Activated CD4-positive, alpha-beta T cell treated with anti-CD3 and anti-CD28 coated beads, Interleukin-2, amount 50 U/mL, for 24 hours (primary cell): ENCODE data around the gene CEP83.
"Not testable (repeated sequence)": the region's sequence is repeated elsewhere in the genome, so short reads cannot be mapped to it uniquely, and the experiment has no call there.

Source experiments
- DNase-seq, 2 donors: peaks; one replicate each; pipeline ENCODE4 v3.0.0-alpha.2; 2020; ENCODE audit warnings: low read depth in 1 of 2, low spot score in 1 of 2

CEP83 gene

GRCh38 chr12:94433744-94434143 is 25.9 kb downstream of the CEP83 start:
- no peak for DNase-seq

GRCh38 chr12:94430304-94430703 is 29.4 kb downstream of the CEP83 start:
- DNase-seq: no peak

GRCh38 chr12:94429633-94430032 is 30.0 kb downstream of the CEP83 start:
- DNase-seq: no peak

GRCh38 chr12:94429191-94429590 is 30.5 kb downstream of the CEP83 start:
- DNase-seq: no peak

- DNase-seq: no peak
Measured at GRCh38 chr12:94427501-94428381, 31.9 kb downstream of the CEP83 start.

GRCh38 chr12:94426049-94426448 is 33.6 kb downstream of the CEP83 start:
- DNase-seq: no peak

GRCh38 chr12:94424830-94425229 is 34.8 kb downstream of the CEP83 start:
- DNase-seq: not testable (repeated sequence)

GRCh38 chr12:94421868-94422740 is 37.6 kb downstream of the CEP83 start:
- DNase-seq: no peak

- no peak for DNase-seq
Measured at GRCh38 chr12:94418517-94418916, 41.1 kb downstream of the CEP83 start.

GRCh38 chr12:94416613-94417012 is 43.1 kb downstream of the CEP83 start:
- no peak for DNase-seq

GRCh38 chr12:94415066-94415465 is 44.6 kb downstream of the CEP83 start:
- DNase-seq: no peak

GRCh38 chr12:94405413-94406116 is 54.1 kb downstream of the CEP83 start:
- no peak for DNase-seq

GRCh38 chr12:94404854-94405253 is 54.8 kb downstream of the CEP83 start:
- no peak for DNase-seq

- DNase-seq: no peak
Measured at GRCh38 chr12:94401326-94401725, 58.3 kb downstream of the CEP83 start.

GRCh38 chr12:94398685-94399084 is 61.0 kb downstream of the CEP83 start:
- DNase-seq: not testable (repeated sequence)

- no peak for DNase-seq
Measured at GRCh38 chr12:94397401-94397800, 62.3 kb downstream of the CEP83 start.

- not testable (repeated sequence) for DNase-seq
Measured at GRCh38 chr12:94396014-94396413, 63.7 kb downstream of the CEP83 start.

GRCh38 chr12:94390130-94390485 is 69.6 kb downstream of the CEP83 start:
- DNase-seq: no peak

GRCh38 chr12:94389482-94390129 is 70.1 kb downstream of the CEP83 start:
- not testable (repeated sequence) for DNase-seq

GRCh38 chr12:94386422-94386821 is 73.2 kb downstream of the CEP83 start:
- no peak for DNase-seq

- no peak for DNase-seq
Measured at GRCh38 chr12:94384030-94384429, 75.6 kb downstream of the CEP83 start.
